ENCODE data around the gene TTYH3. TPM values are rescaled to one million over a fixed set of nuclear protein-coding genes. Genes with fewer than 3 reads are reported as not detected.
A peak's percentile ranks its signal among the peaks of the same experiment; 100 is the strongest.

TTYH3 gene
- total RNA-seq, 1 experiment from 2014 or later: 122 TPM

- H3K27ac Mint-ChIP-seq: peak overlapping the region in 2 of 3 experiments; percentile 44 to 87; a peak in 4 of 7 replicates
These were observed 31.5 kb downstream of the TTYH3 start for GRCh38 chr7:2663121-2663886.

More at GRCh38 chr7:2663121-2663886, 31.5 kb downstream of the TTYH3 start:
- Histone ChIP-seq H2BK20ac (ENCODE audit: low read depth, low read length, poor library complexity, severe bottlenecking) (no peak overlapping the region), H4K91ac (ENCODE audit: insufficient read length, low read depth, low read length) (no peak overlapping the region), H2BK5ac (ENCODE audit: insufficient read length, low read length) (no peak overlapping the region), H3K18ac (ENCODE audit: insufficient read length, low read depth, low read length) (no peak overlapping the region), H3K9ac (ENCODE audit: extremely low read depth, insufficient read length, low read length) (no peak overlapping the region), H3K23me2 (ENCODE audit: insufficient read length, low read depth, low read length, poor library complexity, severe bottlenecking) (no peaks in the 10 kb centered on the region), H2AK5ac (ENCODE audit: insufficient read length, low read length) (no peak overlapping the region), H3K27me3 (ENCODE audit: insufficient read depth, low read length) (no peaks in the 10 kb centered on the region), H2BK12ac (ENCODE audit: insufficient read length, low read depth, low read length) (no peak overlapping the region), H2BK120ac (ENCODE audit: low read depth, low read length, poor library complexity, severe bottlenecking) (no peak overlapping the region), H3K27ac (ENCODE audit: insufficient read length, low read depth, low read length) (no peak overlapping the region), H4K8ac (replicated peaks; ENCODE audit: insufficient read length, low read depth, low read length) (no peak overlapping the region), H2BK15ac (ENCODE audit: low read depth, low read length) (no peak overlapping the region), H2AFZ (ENCODE audit: low read length) (no peak overlapping the region), H3K4me2 (ENCODE audit: insufficient read depth, insufficient read length, low read length) (no peak overlapping the region), H3T11ph (ENCODE audit: low read length) (no peak overlapping the region), H3K56ac (ENCODE audit: insufficient read length, low read depth, low read length) (no peak overlapping the region), H3K9me3 (ENCODE audit: control insufficient read depth, low read depth, low read length) (no peaks in the 10 kb centered on the region), H4K5ac (ENCODE audit: insufficient read length, low read depth, low read length) (no peak overlapping the region), H3K4ac (ENCODE audit: low read depth, low read length) (no peak overlapping the region), H3K14ac (ENCODE audit: insufficient read depth, low read length) (no peak overlapping the region; the same call in 1 of the 2 replicates), H4K20me1 (ENCODE audit: control insufficient read depth, insufficient read depth, insufficient read length) (no peaks in the 10 kb centered on the region), H3K79me1 (ENCODE audit: insufficient read depth, low read depth, low read length, poor library complexity, severe bottlenecking) (no peaks in the 10 kb centered on the region), H3K4me1 (ENCODE audit: insufficient read depth, low read length) (no peaks in the 10 kb centered on the region; the same call in 1 of the 2 replicates), H3K23ac (ENCODE audit: insufficient read length, low read depth, low read length) (no peak overlapping the region), H3K79me2 (ENCODE audit: insufficient read depth, low read length) (no peaks in the 10 kb centered on the region)
- DNase-seq: peak; percentile 47
- no CpG with 5 or more reads among the region's 30 CpGs for WGBS (ENCODE audit: extremely low coverage, insufficient read length, low lambda C conversion rate)
- Mint-ChIP-seq H3K36me3 (ENCODE audit: insufficient read depth in 1 of 3, low read depth in 3 of 3) (peaks cover 2 to 12% (median 11%) of the 10 kb centered on the region in 3 experiments; a peak in 6 of 7 replicates), H3K4me3 (no peak overlapping the region), H3K27me3 (ENCODE audit: low read depth) (peaks cover 21% of the 10 kb centered on the region), H3K4me1 (peaks cover 5 to 14% of the 10 kb centered on the region in 2 experiments; a peak in 2 of 4 replicates), H3K9me3 (peaks cover 2 to 5% of the 10 kb centered on the region in 2 experiments; a peak in 3 of 5 replicates)
- TF ChIP-seq, protein P1, sequence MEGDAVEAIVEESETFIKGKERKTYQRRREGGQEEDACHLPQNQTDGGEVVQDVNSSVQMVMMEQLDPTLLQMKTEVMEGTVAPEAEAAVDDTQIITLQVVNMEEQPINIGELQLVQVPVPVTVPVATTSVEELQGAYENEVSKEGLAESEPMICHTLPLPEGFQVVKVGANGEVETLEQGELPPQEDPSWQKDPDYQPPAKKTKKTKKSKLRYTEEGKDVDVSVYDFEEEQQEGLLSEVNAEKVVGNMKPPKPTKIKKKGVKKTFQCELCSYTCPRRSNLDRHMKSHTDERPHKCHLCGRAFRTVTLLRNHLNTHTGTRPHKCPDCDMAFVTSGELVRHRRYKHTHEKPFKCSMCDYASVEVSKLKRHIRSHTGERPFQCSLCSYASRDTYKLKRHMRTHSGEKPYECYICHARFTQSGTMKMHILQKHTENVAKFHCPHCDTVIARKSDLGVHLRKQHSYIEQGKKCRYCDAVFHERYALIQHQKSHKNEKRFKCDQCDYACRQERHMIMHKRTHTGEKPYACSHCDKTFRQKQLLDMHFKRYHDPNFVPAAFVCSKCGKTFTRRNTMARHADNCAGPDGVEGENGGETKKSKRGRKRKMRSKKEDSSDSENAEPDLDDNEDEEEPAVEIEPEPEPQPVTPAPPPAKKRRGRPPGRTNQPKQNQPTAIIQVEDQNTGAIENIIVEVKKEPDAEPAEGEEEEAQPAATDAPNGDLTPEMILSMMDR (conservative IDR thresholded peaks at IDR 0.05): no peak
